RPMI7951 (cell line): ENCODE results near the gene CXCR4. TPM values are rescaled to one million over a fixed set of nuclear protein-coding genes. Genes with fewer than 3 reads are reported as not detected.
"Not testable (repeated sequence)": the region's sequence is repeated elsewhere in the genome, so short reads cannot be mapped to it uniquely, and the experiment has no call there.

Source experiments
- DNase-seq: peaks from one replicate; pipeline ENCODE4 v3.0.0-alpha.2; 2012; ENCODE audit warnings: low read depth
- total RNA-seq: library from RNA; depleted of rRNA; stranded (reverse); fragments of >200 nt; shearing (Covaris generic); gene quantifications from 2 replicates; pipeline ENCODE4 v1.2.3, GENCODE V29; 2014; rRNA removed

Gene CXCR4
- total RNA-seq, 1 experiment from 2014 or later = not detected

DNA sequence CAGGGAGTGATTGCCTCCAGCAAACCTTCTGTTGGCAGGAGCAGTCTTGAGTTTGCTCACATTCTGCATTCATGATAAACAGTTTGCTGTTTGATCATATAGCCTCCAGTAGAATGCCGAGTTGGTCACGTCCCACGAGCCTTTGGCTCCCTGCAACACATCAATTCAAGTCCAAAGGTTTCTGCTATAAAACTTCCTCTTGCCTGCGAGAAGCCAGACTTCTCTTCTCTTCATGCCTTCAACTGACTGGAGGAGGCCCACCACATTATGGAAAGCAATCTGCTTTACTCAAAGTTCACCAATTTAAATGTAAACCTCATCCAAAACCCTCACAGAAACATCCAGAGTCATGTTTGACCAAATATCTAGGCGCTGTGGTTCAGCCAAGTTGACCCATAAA lies 40.8 kb downstream of the CXCR4 start:
- DNase-seq = no peak

DNA sequence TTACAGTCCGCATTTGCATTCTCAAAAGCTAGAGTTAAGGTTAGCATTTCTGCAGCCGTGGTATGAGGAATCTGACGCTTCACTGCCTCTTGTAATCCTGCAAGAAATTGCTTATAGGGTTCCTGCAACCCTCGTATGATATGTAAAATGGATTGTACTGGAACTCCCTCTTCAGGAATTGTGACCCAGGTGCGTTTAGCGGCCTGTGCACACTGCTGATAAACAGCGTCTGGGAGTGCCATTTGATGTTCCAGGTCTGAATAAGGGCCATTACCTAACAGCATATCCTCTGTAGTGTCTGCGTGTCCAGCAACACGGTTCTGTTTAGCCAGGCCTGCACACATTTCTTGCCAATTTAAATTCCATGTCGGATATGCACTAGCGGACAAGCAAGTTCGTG lies 42.5 kb downstream of the CXCR4 start:
- no peak for DNase-seq

DNA sequence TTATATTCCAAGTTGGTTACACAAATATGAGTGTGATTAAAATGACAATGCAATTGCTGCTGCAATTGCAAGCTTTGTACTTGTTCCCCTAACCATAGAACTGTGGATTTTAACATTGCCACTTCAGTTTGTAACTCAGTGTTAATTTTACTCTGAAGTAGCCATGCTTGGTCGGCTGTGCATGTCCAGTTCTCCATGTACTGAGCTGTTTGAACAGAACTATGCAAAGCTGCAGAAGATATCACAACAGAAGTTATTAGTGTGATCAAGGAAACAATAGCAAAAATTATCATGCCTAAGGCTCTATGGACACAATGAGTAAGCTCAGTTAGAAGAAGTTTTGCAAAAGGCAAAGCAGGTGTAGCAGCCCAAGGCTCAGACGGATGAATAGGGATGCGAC lies 45.3 kb downstream of the CXCR4 start:
- DNase-seq = no peak

DNA sequence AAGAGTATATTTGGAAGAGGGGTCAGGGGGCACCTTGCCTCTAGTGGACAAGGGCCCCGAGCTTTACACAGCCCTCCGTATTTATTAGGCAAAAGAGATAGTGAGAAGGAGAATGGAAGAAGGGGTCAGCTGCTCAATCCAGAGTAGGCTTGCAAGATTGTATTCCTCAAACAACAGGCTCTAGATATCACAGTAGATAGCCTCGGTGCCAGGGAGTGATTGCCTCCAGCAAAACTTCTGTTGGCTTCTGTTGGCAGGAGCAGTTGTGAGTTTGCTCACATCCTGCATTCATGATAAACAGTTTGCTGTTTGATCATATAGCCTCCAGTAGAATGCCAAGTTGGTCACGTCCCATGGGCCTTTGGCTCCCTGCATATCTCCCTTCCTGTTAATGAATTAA lies 46.1 kb downstream of the CXCR4 start:
- not testable (repeated sequence) for DNase-seq

DNA sequence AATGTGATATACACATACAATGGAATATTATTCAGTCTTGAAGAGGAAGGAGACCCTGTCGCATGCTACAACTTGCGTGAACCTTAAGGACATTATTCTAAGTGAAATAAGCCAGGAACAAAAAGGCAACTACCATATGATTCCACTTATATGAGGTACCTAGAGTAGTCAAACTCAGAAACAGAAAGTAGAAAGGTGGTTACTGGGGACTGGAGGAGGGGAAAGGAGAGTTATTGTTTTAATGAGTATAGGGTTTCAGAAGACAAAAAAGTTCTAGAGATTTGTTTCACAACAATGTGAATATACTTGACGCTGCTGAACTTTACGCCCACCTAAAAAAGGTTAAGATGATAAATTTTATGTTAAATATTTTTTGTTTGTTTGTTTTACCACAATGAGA lies 47.0 kb downstream of the CXCR4 start:
- DNase-seq = no peak

DNA sequence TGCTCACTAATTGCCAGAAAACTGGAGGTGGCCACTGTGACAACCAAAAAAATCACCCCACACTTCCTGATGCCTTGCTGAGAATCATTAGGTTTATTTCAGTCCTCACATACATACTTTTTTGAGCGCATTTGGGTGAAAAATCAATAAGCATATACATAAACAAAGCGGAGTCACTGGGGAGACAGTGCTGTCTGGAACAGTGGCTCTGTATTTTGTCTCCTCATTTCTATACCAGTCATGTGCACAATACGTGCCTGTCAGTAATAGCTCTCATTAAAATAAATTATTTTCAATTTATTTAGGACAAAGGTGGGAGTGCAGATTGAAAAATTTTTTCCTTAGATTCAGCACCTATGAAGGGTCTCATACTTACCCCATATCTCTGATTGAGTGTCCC lies 48.2 kb downstream of the CXCR4 start:
- no peak for DNase-seq

DNA sequence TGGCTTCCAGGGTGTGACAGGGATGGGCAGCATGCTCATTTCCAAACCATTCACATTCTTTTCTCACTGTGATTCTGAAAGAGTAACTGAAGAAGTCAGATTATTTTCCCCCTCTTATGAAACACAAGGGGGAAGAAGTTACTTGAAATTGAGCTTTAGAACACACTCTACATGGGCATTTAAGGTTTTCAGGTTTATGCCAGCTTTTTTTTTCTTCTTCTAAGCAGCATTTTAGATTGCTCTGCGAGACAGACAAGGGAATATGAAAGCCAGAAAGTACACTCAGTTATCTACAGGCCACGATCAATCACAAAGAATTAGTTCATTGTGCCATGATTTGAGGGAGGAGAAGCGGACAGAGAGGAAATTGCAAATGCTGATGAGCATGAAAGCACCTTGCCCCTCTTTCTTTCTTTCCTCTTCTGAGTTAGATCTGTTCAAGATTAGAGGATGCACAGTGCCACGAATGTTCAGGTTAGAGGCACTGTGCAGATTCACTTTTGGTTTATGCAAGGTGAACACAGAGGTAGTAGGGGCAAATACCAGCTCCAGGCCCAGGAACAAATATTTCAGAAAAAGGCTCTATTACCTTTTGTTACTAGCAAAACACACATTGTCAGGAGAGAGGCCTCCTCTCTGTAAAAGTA lies 49.2 kb downstream of the CXCR4 start:
- DNase-seq = no peak

DNA sequence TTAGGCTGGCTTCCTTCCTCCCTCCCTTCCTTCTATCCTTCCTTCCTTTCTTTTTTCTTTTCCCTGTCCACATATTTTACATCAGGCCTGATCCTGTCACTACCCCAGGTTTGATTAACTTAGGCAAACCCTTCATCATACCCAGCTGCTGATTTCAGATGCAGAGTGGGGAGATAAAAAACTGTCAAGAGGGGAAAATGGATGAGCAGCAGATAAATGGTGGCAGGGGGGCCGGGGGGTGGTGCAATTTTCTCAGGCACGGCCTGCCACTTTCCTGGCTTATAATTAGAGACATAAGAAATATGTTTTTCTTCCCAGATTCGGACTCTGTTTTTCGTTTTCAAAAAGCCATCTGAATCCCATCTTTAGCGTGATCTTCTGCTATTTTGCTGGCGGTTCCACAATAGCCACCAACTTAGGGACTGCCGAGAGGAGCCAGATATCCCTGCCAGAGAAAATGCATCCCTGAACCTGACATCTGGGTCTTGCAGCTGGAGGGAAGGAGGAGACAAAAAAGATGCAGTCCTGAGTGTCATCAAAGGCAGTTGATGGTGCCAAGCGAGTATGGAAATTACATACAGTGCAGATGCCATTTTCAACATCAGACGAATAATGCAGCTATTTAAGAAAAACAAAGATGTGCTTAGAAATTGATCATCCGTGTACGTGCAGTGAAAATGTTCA lies 49.9 kb downstream of the CXCR4 start:
- no peak for DNase-seq

DNA sequence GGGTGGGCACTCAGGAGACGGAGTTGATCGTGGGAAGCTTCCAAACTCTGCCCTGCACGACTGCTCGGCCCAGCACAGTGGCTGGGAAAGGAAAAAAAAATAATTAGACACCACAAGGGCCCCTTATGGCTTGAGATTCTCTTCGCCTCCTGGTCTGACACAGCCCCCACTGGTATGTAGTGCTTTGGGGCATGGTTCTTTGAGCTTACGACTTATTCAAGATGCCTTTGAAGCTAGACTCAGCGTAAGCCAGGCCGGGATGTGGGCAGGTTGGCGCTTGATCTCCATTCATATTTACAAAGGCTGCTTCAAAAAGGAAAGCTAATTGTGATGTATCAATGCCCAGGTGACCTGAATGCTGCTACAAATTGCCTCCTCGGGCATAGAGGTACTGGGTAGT lies 50.5 kb downstream of the CXCR4 start:
- DNase-seq = no peak

DNA sequence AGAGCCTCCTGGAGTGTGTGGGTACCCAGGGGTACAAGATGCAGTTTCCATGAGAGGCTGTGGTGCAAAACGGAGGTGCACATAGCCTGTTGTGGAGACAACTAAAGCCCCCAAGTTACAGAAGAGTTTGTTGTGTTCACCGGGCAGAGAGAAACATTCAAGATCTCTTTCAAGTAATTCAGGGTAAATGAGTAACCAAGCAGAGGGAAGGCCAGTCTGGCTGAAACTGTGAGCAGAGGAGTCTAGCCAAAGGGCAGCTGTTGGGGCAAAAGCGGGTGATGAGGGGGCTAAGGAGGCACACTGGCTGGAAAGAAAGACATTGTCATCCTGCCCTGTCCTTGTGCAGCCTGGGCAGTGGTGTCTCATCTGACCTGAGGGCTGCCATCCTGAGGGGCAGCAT lies 52.0 kb downstream of the CXCR4 start:
- no peak for DNase-seq

DNA sequence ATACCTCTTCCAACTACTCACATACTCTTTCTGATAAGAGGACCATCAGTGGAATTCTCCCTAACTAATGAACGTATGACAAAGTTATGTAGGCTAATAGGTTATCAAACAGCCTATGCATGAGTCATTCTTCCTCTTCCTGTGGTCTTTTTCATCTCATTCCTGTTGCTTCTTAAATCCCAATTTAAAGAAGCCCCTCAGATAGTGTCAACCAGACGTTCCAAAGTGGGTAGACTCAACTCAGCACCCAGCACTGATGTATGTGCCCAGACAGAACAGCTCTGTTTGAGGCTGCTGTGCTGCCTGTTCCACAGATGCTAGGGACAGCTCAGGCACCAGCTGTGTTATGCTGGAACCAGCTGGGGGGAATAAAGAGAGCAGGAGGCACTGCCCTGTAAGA lies 52.6 kb downstream of the CXCR4 start:
- DNase-seq = no peak

Other genes with a start within 250 kb of the CXCR4 start
- gene MCM6, start 241.7 kb downstream of the CXCR4 start, total RNA-seq = 25.1 and 26.9 TPM in 2 replicates
- gene DARS1, start 132.5 kb downstream of the CXCR4 start, total RNA-seq = 201 and 222 TPM in 2 replicates